HFFc6 (cell line): Measurements from ENCODE around the gene ELL3. TPM values are rescaled to one million over a fixed set of nuclear protein-coding genes. Genes with fewer than 3 reads are reported as not detected.
"Not testable (repeated sequence)": the region's sequence is repeated elsewhere in the genome, so short reads cannot be mapped to it uniquely, and the experiment has no call there.

ENCODE experiments used
- DNase-seq: peaks from one replicate; pipeline ENCODE4 v3.0.0-alpha.2; 2018
- H3K27ac Mint-ChIP-seq: 2 replicates; pipeline ENCODE4 v1.8.0; 2020; ENCODE audit warnings: mild to moderate bottlenecking, mixed read lengths
- H3K27me3 Mint-ChIP-seq: 2 replicates; pipeline ENCODE4 v1.8.0; 2021; ENCODE audit warnings: mild to moderate bottlenecking, moderate library complexity, mixed read lengths; ENCODE audit not compliant: insufficient read depth
- H3K36me3 Mint-ChIP-seq: 2 replicates; pipeline ENCODE4 v1.8.0; 2021; ENCODE audit warnings: low read depth, mixed read lengths
- H3K4me1 Mint-ChIP-seq: 2 replicates; pipeline ENCODE4 v1.8.0; 2020; ENCODE audit warnings: low read depth, mixed read lengths
- H3K4me3 Mint-ChIP-seq: 2 replicates; pipeline ENCODE4 v1.8.0; 2020; ENCODE audit warnings: mild to moderate bottlenecking, moderate library complexity, mixed read lengths
- H3K9me3 Mint-ChIP-seq: 2 replicates; pipeline ENCODE4 v1.8.0; 2020; ENCODE audit warnings: mild to moderate bottlenecking, mixed read lengths
- CTCF ChIP-seq: fragments of 200-600 bp; sonication (generic); IDR thresholded peaks from 2 replicates; pipeline ENCODE4 v1.5.0; 2021; ENCODE audit warnings: antibody characterized with exemption, mild to moderate bottlenecking
- long read RNA-seq: library from polyadenylated mRNA; unstranded; transcript quantifications from one replicate; pipeline ENCODE4 v2.0.0, GENCODE V29; 2019
- total RNA-seq, 6 experiments: library from RNA; stranded (reverse); fragmentation: NEBNext Ultra II Directional; extraction: Animal tissue kit (Norgen Biotek cat#: 25700); gene quantifications; 2 replicates in 1 of 6; 3 replicates in 5 of 6; pipeline ENCODE4 v1.2.3, GENCODE V29; 2021

ELL3 gene, protein sequence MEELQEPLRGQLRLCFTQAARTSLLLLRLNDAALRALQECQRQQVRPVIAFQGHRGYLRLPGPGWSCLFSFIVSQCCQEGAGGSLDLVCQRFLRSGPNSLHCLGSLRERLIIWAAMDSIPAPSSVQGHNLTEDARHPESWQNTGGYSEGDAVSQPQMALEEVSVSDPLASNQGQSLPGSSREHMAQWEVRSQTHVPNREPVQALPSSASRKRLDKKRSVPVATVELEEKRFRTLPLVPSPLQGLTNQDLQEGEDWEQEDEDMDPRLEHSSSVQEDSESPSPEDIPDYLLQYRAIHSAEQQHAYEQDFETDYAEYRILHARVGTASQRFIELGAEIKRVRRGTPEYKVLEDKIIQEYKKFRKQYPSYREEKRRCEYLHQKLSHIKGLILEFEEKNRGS
- 1 to 10 TPM in 4 of 6 experiments, under 1 TPM in 2; 0.91 to 1.5 (median 1.1) TPM for total RNA-seq
- long read RNA-seq: 0 reads

GRCh38 chr15:43776718-43777266 lies at the start of gene ELL3:
ELL3 (minus strand) TSS chr15:43776966; CDS start chr15:43776901, 65 bp downstream.
- Mint-ChIP-seq H3K36me3 (peaks cover 8% of the 10 kb centered on the region; the same call in 1 of the 2 replicates), H3K27ac (peak within 1 kb of the TSS; percentile 92)
- DNase-seq: peak; percentile 45

DNA sequence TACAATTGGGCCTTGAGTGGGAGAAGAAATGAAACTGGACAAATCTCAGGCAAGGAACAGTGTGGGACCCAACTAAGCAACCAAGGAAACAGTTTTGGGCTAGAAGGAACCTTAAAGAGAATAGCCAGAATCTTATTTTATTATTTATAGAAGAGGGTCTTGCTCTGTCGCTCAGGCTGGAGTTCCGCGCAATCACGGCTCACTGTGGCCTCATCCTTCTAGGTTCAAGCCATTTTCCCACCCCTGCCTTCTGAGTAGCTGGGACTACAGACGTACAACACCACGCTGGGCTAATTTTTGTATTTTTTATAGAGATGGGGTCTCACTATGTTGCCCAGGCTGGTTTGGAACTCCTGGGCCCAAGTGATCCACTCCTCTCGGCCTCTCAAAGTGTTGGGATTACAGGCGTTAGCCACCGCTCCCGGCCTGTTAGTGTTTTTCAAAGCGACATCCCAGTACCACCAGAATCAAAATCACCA lies 49.3 kb upstream of the ELL3 start:
- Mint-ChIP-seq H3K27ac (peak overlapping the region; percentile 82; the same call in 1 of the 2 replicates), H3K27me3 (no peaks in the 10 kb centered on the region; the same call in none of the 2 replicates), H3K9me3 (peaks cover 4% of the 10 kb centered on the region), H3K36me3 (peaks cover 18% of the 10 kb centered on the region), H3K4me1 (peaks cover 43% of the 10 kb centered on the region), H3K4me3 (peak overlapping the region; percentile 87)
- no peak for TF ChIP-seq CTCF
- DNase-seq: no peak

More at GRCh38 chr15:43776718-43777266, at the start of gene ELL3:
- Mint-ChIP-seq H3K4me3 (peak within 1 kb of the TSS; percentile 93), H3K9me3 (no peaks in the 10 kb centered on the region), H3K27me3 (no peaks in the 10 kb centered on the region), H3K4me1 (peaks cover 15% of the 10 kb centered on the region)
- TF ChIP-seq CTCF: no peak

DNA sequence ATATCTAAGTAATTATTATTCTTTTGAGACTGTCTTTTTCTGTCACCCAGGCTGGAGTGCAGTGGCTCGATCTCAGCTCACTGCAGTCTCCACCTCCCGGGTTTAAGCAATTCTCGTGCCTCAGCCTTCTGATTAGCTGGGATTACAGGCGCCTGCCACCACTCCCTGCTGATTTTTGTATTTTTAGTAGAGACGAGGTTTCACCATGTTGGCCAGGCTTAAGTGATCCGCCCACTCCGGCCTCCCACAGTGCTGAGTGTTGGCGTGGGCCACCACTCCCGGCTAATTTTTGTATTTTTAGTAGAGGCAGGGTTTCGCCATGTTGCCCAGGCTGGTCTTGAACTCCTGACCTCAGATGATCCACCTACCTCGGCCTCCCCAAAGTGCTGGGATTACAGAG lies 48.5 kb upstream of the ELL3 start:
- H3K27me3 Mint-ChIP-seq, DNase-seq, H3K9me3 Mint-ChIP-seq, H3K27ac Mint-ChIP-seq, H3K4me3 Mint-ChIP-seq: not testable (repeated sequence)
- Mint-ChIP-seq H3K36me3 (peaks cover 18% of the 10 kb centered on the region), H3K4me1 (peaks cover 43% of the 10 kb centered on the region)

GRCh38 chr15:43824302-43825246 lies 47.8 kb upstream of the ELL3 start, which contains the start of gene MFAP1:
MFAP1 (minus strand) TSS chr15:43824690; CDS start chr15:43824569, 121 bp downstream.
- Mint-ChIP-seq H3K36me3 (peaks cover 14% of the 10 kb centered on the region), H3K27ac (peak within 1 kb of the TSS; percentile 98), H3K9me3 (peaks cover 4% of the 10 kb centered on the region), H3K4me1 (peaks cover 43% of the 10 kb centered on the region), H3K27me3 (no peaks in the 10 kb centered on the region; the same call in none of the 2 replicates), H3K4me3 (peak within 1 kb of the TSS; percentile 96)
- peak; percentile 95 for DNase-seq
- no peak for TF ChIP-seq CTCF

- Mint-ChIP-seq H3K4me1 (peaks cover 17% of the 10 kb centered on the region), H3K27me3 (no peaks in the 10 kb centered on the region; the same call in none of the 2 replicates), H3K36me3 (peaks cover 14% of the 10 kb centered on the region), H3K4me3 (no peak overlapping the region), H3K9me3 (peaks cover 4% of the 10 kb centered on the region), H3K27ac (peak overlapping the region; percentile 17; the same call in 1 of the 2 replicates)
- TF ChIP-seq CTCF: no peak
- DNase-seq: no peak
These were observed 44.7 kb upstream of the ELL3 start for GRCh38 chr15:43821505-43821904.

- H3K36me3 Mint-ChIP-seq: peaks cover 32% of the 10 kb centered on the region
- not testable (repeated sequence) for H3K4me1 Mint-ChIP-seq, H3K27ac Mint-ChIP-seq, H3K9me3 Mint-ChIP-seq, DNase-seq, H3K27me3 Mint-ChIP-seq, H3K4me3 Mint-ChIP-seq
These were observed 38.3 kb upstream of the ELL3 start for GRCh38 chr15:43815064-43815463.
